H1 (cell line): ENCODE measurements around the gene COL6A2. TPM values are rescaled to one million over a fixed set of nuclear protein-coding genes. Genes with fewer than 3 reads are reported as not detected.

ENCODE experiments used
- CTCF ChIA-PET: fragments of 300-600 bp; sonication (Branson Sonifier 250); formaldehyde crosslinking; loops from one replicate; lab custom pipeline; 2021; ENCODE audit not compliant: partially characterized antibody; lab: Charles Lee
- POLR2A ChIA-PET: fragments of 300-600 bp; sonication (Branson Sonifier 250); formaldehyde crosslinking; loops from one replicate; lab custom pipeline; 2021; ENCODE audit warnings: inconsistent platforms; ENCODE audit not compliant: partially characterized antibody; lab: Charles Lee
- DNase-seq, 2 experiments: peaks; one replicate each; pipeline versions ENCODE4 v3.0.0 to v3.0.0-alpha.2; 2010 to 2022; ENCODE audit warnings: low spot score in 2 of 2, low read depth in 1 of 2, mixed read lengths in 1 of 2
- FAIRE-seq: peaks from 2 replicates; lab custom pipeline; 2011; peaks lifted over from hg19 to GRCh38; lab: Jason Lieb, UNC
- H2AFZ ChIP-seq: 2 replicates; pipeline ENCODE4 v1.8.1; 2012; ENCODE audit warnings: low read length, inconsistent platforms
- H2AK5ac ChIP-seq: 2 replicates; pipeline ENCODE4 v1.6.1; 2013; ENCODE audit warnings: low read depth, low read length
- H2BK120ac ChIP-seq: replicated peaks from 2 replicates; pipeline ENCODE3; 2013; ENCODE audit warnings: low read depth, low read length, inconsistent platforms
- H2BK12ac ChIP-seq: 2 replicates; pipeline ENCODE4 v1.6.1; 2013; ENCODE audit warnings: low read depth, low read length
- H2BK15ac ChIP-seq: 2 replicates; pipeline ENCODE4 v1.6.1; 2013; ENCODE audit warnings: low read length
- H2BK20ac ChIP-seq: 2 replicates; pipeline ENCODE4 v1.6.1; 2013; ENCODE audit warnings: low read length
- H2BK5ac ChIP-seq: 2 replicates; pipeline ENCODE4 v1.6.1; 2013; ENCODE audit warnings: low read depth, low read length
- H3K14ac ChIP-seq: 2 replicates; pipeline ENCODE4 v1.6.1; 2013; ENCODE audit warnings: inconsistent platforms; ENCODE audit not compliant: insufficient read length
- H3K18ac ChIP-seq: 2 replicates; pipeline ENCODE4 v1.6.1; 2013; ENCODE audit warnings: low read length; ENCODE audit errors: extremely low read depth
- H3K23ac ChIP-seq: 2 replicates; pipeline ENCODE4 v1.6.1; 2013; ENCODE audit warnings: inconsistent platforms; ENCODE audit not compliant: insufficient read length
- H3K23me2 ChIP-seq: 2 replicates; pipeline ENCODE4 v1.6.1; 2013; ENCODE audit warnings: low read depth, low read length
- H3K27ac ChIP-seq: 2 replicates; pipeline ENCODE4 v1.6.1; 2011; ENCODE audit warnings: low read depth, low read length, inconsistent platforms
- H3K27me3 ChIP-seq, 4 experiments: replicated peaks in 1 of 4; 1 replicate in 1 of 4; 2 replicates in 3 of 4; pipeline versions ENCODE4 v1.6.1 to v1.8.1; 2011 to 2013; ENCODE audit warnings: low read length in 3 of 4, mild to moderate bottlenecking in 3 of 4, inconsistent platforms in 2 of 4, mixed read lengths in 2 of 4, moderate library complexity in 1 of 4; ENCODE audit not compliant: control insufficient read depth in 3 of 4, insufficient read depth in 3 of 4; ENCODE audit errors: extremely low read depth in 1 of 4
- H3K36me3 ChIP-seq, 4 experiments: 2 replicates each; pipeline versions ENCODE4 v1.6.1 to v1.8.1; 2011 to 2013; ENCODE audit warnings: mild to moderate bottlenecking in 4 of 4, low read length in 3 of 4, moderate library complexity in 2 of 4, control low read depth in 1 of 4, inconsistent platforms in 1 of 4; ENCODE audit not compliant: insufficient read depth in 4 of 4, control insufficient read depth in 2 of 4
- H3K4ac ChIP-seq: replicated peaks from 2 replicates; pipeline ENCODE3; 2013; ENCODE audit warnings: low read length, low read depth, mixed read lengths, inconsistent platforms; ENCODE audit not compliant: insufficient read length
- H3K4me1 ChIP-seq, 4 experiments: replicated peaks in 1 of 4; 1 replicate in 1 of 4; 2 replicates in 3 of 4; pipeline versions ENCODE4 v1.6.1 to v1.8.1; 2011 to 2013; ENCODE audit warnings: low read length in 3 of 4, inconsistent platforms in 2 of 4, mixed read lengths in 1 of 4; ENCODE audit not compliant: insufficient read depth in 4 of 4, control insufficient read depth in 3 of 4
- H3K4me2 ChIP-seq, 2 experiments: 2 replicates each; pipeline versions ENCODE4 v1.6.1 to v1.8.1; 2011 to 2013; ENCODE audit warnings: low read depth in 2 of 2, low read length in 2 of 2, control low read depth in 1 of 2, inconsistent platforms in 1 of 2, mild to moderate bottlenecking in 1 of 2; ENCODE audit not compliant: insufficient read depth in 1 of 2
- H3K4me3 ChIP-seq, 4 experiments: fragments of 200-600, 300-600 bp in 1 of 4; sonication (generic), shearing (Covaris generic), sonication (Bioruptor Twin) in 1 of 4; 2 replicates each; pipeline versions ENCODE4 v1.5.1 to v1.8.1; 2011 to 2016; ENCODE audit warnings: low read length in 4 of 4, low read depth in 3 of 4, control low read depth in 2 of 4, inconsistent platforms in 2 of 4, mild to moderate bottlenecking in 2 of 4, mixed read lengths in 1 of 4, moderate library complexity in 1 of 4; ENCODE audit not compliant: insufficient read depth in 2 of 4; ENCODE audit errors: extremely low read depth in 1 of 4
- H3K56ac ChIP-seq: replicated peaks from 2 replicates; pipeline ENCODE3; 2013; ENCODE audit warnings: low read depth, mild to moderate bottlenecking, mixed read lengths, low read length, inconsistent platforms; ENCODE audit not compliant: insufficient read length
- H3K79me1 ChIP-seq: 2 replicates; pipeline ENCODE4 v1.6.1; 2013; ENCODE audit warnings: low read depth, low read length, control low read depth
- H3K79me2 ChIP-seq, 2 experiments: 2 replicates each; pipeline versions ENCODE4 v1.6.1 to v1.8.1; 2012 to 2013; ENCODE audit warnings: low read length in 2 of 2, mild to moderate bottlenecking in 2 of 2, inconsistent platforms in 1 of 2; ENCODE audit not compliant: insufficient read depth in 2 of 2, control insufficient read depth in 1 of 2
- H3K9ac ChIP-seq, 4 experiments: replicated peaks in 1 of 4; 1 replicate in 1 of 4; 2 replicates in 3 of 4; pipeline versions ENCODE4 v1.6.1 to v1.8.1; 2011 to 2013; ENCODE audit warnings: low read depth in 3 of 4, low read length in 3 of 4, control low read depth in 2 of 4, mild to moderate bottlenecking in 2 of 4, moderate library complexity in 2 of 4, inconsistent platforms in 1 of 4; ENCODE audit errors: extremely low read depth in 1 of 4
- H3K9me3 ChIP-seq, 2 experiments: 2 replicates each; pipeline versions ENCODE4 v1.6.1 to v1.8.1; 2012 to 2013; ENCODE audit warnings: mild to moderate bottlenecking in 2 of 2, moderate library complexity in 2 of 2, control low read depth in 1 of 2, inconsistent platforms in 1 of 2, low read depth in 1 of 2, low read length in 1 of 2, mixed read lengths in 1 of 2; ENCODE audit not compliant: insufficient read depth in 2 of 2
- H4K20me1 ChIP-seq, 2 experiments: replicated peaks in 1 of 2; 2 replicates each; pipeline versions ENCODE3 to v1.8.1; 2011 to 2013; ENCODE audit warnings: inconsistent platforms in 2 of 2, low read length in 2 of 2, mild to moderate bottlenecking in 1 of 2; ENCODE audit not compliant: insufficient read depth in 2 of 2, control insufficient read depth in 1 of 2
- H4K5ac ChIP-seq: 2 replicates; pipeline ENCODE4 v1.6.1; 2013; ENCODE audit warnings: low read length, low read depth, mixed read lengths, inconsistent platforms; ENCODE audit not compliant: insufficient read length
- H4K8ac ChIP-seq: 2 replicates; pipeline ENCODE4 v1.8.0; 2013; ENCODE audit warnings: mild to moderate bottlenecking, moderate library complexity, low read length, inconsistent platforms; ENCODE audit not compliant: insufficient read depth; ENCODE audit errors: extremely low read depth
- H4K91ac ChIP-seq: replicated peaks from 2 replicates; pipeline ENCODE3; 2013; ENCODE audit warnings: low read length, mixed read lengths, inconsistent platforms; ENCODE audit not compliant: insufficient read length
- BRCA1 ChIP-seq: IDR thresholded peaks from 2 replicates; pipeline ENCODE4 v1.6.1; 2012; ENCODE audit warnings: low read depth, low read length, improper control_type of control experiment
- CBX8 ChIP-seq: fragments of 300-800, 300-1000 bp; sonication (generic); IDR thresholded peaks from 2 replicates; pipeline ENCODE4 v1.7.1; 2016; ENCODE audit warnings: low read depth, low read length, borderline replicate concordance
- HDAC2 ChIP-seq, 2 experiments: fragments of 300-600 bp in 1 of 2; sonication (generic) in 1 of 2; IDR thresholded peaks; 2 replicates each; pipeline ENCODE4 v1.6.1; 2011 to 2012; ENCODE audit warnings: low read depth in 2 of 2, low read length in 2 of 2, mild to moderate bottlenecking in 2 of 2, moderate library complexity in 2 of 2, borderline replicate concordance in 1 of 2, inconsistent platforms in 1 of 2
- KDM1A ChIP-seq: fragments of 200-600, 300-600 bp; sonication (generic); IDR thresholded peaks from 2 replicates; pipeline ENCODE4 v1.7.1; 2016; ENCODE audit warnings: mild to moderate bottlenecking, low read length, borderline replicate concordance
- KDM5A ChIP-seq: fragments of 200-600 bp; IDR thresholded peaks from 2 replicates; pipeline ENCODE4 v1.7.1; 2012; ENCODE audit warnings: mild to moderate bottlenecking, low read length, inconsistent platforms, mixed read lengths
- NRF1 ChIP-seq: IDR thresholded peaks from 2 replicates; pipeline ENCODE4 v1.6.1; 2011; ENCODE audit warnings: mild to moderate bottlenecking, low read depth, low read length, improper control_type of control experiment
- RAD21 ChIP-seq, 2 experiments: IDR thresholded peaks in 1 of 2; conservative IDR thresholded peaks in 1 of 2; 2 replicates each; pipeline ENCODE4 v1.6.1; 2011; ENCODE audit warnings: low read depth in 2 of 2, low read length in 2 of 2, improper control_type of control experiment in 1 of 2, inconsistent platforms in 1 of 2, mild to moderate bottlenecking in 1 of 2, moderate library complexity in 1 of 2
- RXRA ChIP-seq: IDR thresholded peaks from 2 replicates; pipeline ENCODE4 v1.6.1; 2011; ENCODE audit warnings: low read depth, mild to moderate bottlenecking, low read length, moderate library complexity; ENCODE audit not compliant: insufficient read depth
- SAP30 ChIP-seq: fragments of 300-600 bp; sonication (generic); IDR thresholded peaks from 2 replicates; pipeline ENCODE4 v1.7.1; 2012; ENCODE audit warnings: low read length, moderate library complexity, mild to moderate bottlenecking, inconsistent platforms; ENCODE audit not compliant: insufficient read depth, insufficient replicate concordance
- SUZ12 ChIP-seq: fragments of 200-600 bp; sonication (generic); IDR thresholded peaks from 2 replicates; pipeline ENCODE4 v1.6.1; 2012; ENCODE audit warnings: mild to moderate bottlenecking, inconsistent platforms, low read length, moderate library complexity, mixed read lengths
- WGBS, 2 experiments: shearing (Covaris generic) in 1 of 2; methylation state at CpG; one replicate each; pipeline versions ENCODE4 v1.1.6 to v1.1.7; 2013 to 2015; ENCODE audit warnings: low lambda C conversion rate in 2 of 2, mixed read lengths in 2 of 2, inconsistent platforms in 1 of 2, low coverage in 1 of 2, missing lambda C conversion rate in 1 of 2; ENCODE audit not compliant: insufficient replicate concordance in 2 of 2, insufficient coverage in 1 of 2, insufficient read length in 1 of 2; ENCODE audit errors: extremely low coverage in 1 of 2, missing lambda C conversion rate in 1 of 2; 5-methylcytosine and 5-hydroxymethylcytosine counted together
- polyA plus RNA-seq, 7 experiments: library from polyadenylated mRNA; depleted of rRNA in 3 of 7; stranded (reverse) in 5 of 7; unstranded in 2 of 7; fragments of >200 nt in 5 of 7; fragments of 200-250 nt in 2 of 7; gene quantifications; 1 replicate in 5 of 7; 2 replicates in 1 of 7; 4 replicates in 1 of 7; pipeline versions ENCODE4 v1.2.1 to v1.2.3, GENCODE V29; 2011 to 2013; ENCODE audit warnings: missing spikeins in 2 of 7, mixed read lengths in 2 of 7
- total RNA-seq: library from RNA; stranded (reverse); fragmentation: NEBNext Ultra II Directional; extraction: Animal tissue kit (Norgen Biotek cat#: 25700); gene quantifications from 2 replicates; pipeline ENCODE4 v1.2.1, GENCODE V29; 2021
- TF ChIP-seq, protein P1 (sequence below): IDR thresholded peaks from 2 replicates; pipeline ENCODE4 v1.6.1; 2012; ENCODE audit warnings: low read length, inconsistent platforms

COL6A2 gene
- total and polyA plus RNA-seq, 2 of the 8 experiments (the other 6 are each of a cell fraction or from before 2014, with no cell fraction given): 60.1 to 62.7 TPM

DNA sequence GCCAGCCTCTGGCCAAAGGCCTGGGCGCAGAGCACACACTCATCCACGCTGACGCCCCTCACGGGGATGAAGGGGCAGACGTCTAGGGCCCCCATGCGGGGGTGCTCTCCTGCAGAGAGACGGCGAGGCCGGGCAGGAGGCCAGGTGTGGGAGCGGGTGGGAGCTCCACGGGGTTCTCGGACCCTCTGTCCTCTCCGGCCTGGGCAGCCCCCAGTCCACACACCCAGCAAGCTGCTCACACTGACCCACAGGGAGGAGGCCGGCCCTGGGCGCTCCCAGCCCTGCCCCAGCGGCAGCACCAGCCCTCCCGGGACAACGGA lies 55.0 kb downstream of the COL6A2 start:
- no peak overlapping the region; a peak in 1 of 8 replicates for H3K4me3 ChIP-seq
- CTCF ChIA-PET: interaction anchor here (0.8 to 3.3 kb wide), 29 partner anchors 9 to 547 kb away, joined by 3 to 39 read pairs (median 4); no protein-coding TSS in a partner anchor
- H3K23me2 ChIP-seq: no peaks in the 10 kb centered on the region
- H3K14ac ChIP-seq: no peak overlapping the region
- no peak overlapping the region; the same call in 1 of the 2 replicates for H3K27ac ChIP-seq
- no peak overlapping the region for H2AK5ac ChIP-seq
- WGBS, 2 experiments: 71% methylated on average over 17 of the region's 18 CpGs; no CpG with 5 or more reads in 1 of the 2 experiments
- no peaks in the 10 kb centered on the region for H3K27me3 ChIP-seq
- H4K8ac ChIP-seq: peak overlapping the region; percentile 86
- no peak overlapping the region for H4K5ac ChIP-seq
- no peaks in the 10 kb centered on the region for H3K79me1 ChIP-seq
- peak overlapping the region; percentile 2 to 50; a peak in 2 of 4 replicates for H3K4me2 ChIP-seq
- H4K91ac ChIP-seq: no peak overlapping the region
- H3K36me3 ChIP-seq: peaks cover 0 to 4% (median 0%) of the 10 kb centered on the region in 4 experiments; a peak in 1 of 8 replicates
- no peak overlapping the region for H2BK20ac ChIP-seq
- POLR2A ChIA-PET: interaction anchor here (3.5 kb wide), 1 partner anchor 11 kb away, joined by 12 read pairs; no protein-coding TSS in a partner anchor
- no peak overlapping the region for H2BK120ac ChIP-seq
- H2BK5ac ChIP-seq: peak overlapping the region; percentile 87; the same call in 1 of the 2 replicates
- no peaks in the 10 kb centered on the region for H3K79me2 ChIP-seq
- H3K4ac ChIP-seq: no peak overlapping the region
- H3K9ac ChIP-seq: no peak overlapping the region
- peaks cover 0 to 4% of the 10 kb centered on the region in 2 experiments for H4K20me1 ChIP-seq
- H3K9me3 ChIP-seq: no peaks in the 10 kb centered on the region
- no peak overlapping the region for H3K56ac ChIP-seq
- no peak for DNase-seq
- H2BK12ac ChIP-seq: 0 out of 2 replicates have a peak overlapping the region, but pooled peaks have one; percentile 90
- peaks cover 0 to 24% (median 15%) of the 10 kb centered on the region in 4 experiments; a peak in 5 of 7 replicates for H3K4me1 ChIP-seq
- no peak overlapping the region for H2BK15ac ChIP-seq
- H3K23ac ChIP-seq: no peak overlapping the region
- H3K18ac ChIP-seq: peak overlapping the region; percentile 71; the same call in 1 of the 2 replicates
- no peak for FAIRE-seq
- H2AFZ ChIP-seq: no peak overlapping the region
- TF ChIP-seq SAP30: no peak
- no peak for TF ChIP-seq KDM1A
- no peak for TF ChIP-seq RAD21 (IDR thresholded peaks at IDR 0.05 in 1 of 2, conservative IDR thresholded peaks at IDR 0.05 in 1 of 2; ENCODE audit: low read depth in 2 of 2, low read length in 2 of 2)
- no peak for TF ChIP-seq NRF1
- no peak for TF ChIP-seq HDAC2 (IDR thresholded peaks at IDR 0.05; ENCODE audit: borderline replicate concordance in 1 of 2, low read depth in 2 of 2, low read length in 2 of 2)
- TF ChIP-seq BRCA1: no peak
- no peak for TF ChIP-seq CBX8
- TF ChIP-seq RXRA: no peak
- no peak for TF ChIP-seq KDM5A
- TF ChIP-seq, protein P1, sequence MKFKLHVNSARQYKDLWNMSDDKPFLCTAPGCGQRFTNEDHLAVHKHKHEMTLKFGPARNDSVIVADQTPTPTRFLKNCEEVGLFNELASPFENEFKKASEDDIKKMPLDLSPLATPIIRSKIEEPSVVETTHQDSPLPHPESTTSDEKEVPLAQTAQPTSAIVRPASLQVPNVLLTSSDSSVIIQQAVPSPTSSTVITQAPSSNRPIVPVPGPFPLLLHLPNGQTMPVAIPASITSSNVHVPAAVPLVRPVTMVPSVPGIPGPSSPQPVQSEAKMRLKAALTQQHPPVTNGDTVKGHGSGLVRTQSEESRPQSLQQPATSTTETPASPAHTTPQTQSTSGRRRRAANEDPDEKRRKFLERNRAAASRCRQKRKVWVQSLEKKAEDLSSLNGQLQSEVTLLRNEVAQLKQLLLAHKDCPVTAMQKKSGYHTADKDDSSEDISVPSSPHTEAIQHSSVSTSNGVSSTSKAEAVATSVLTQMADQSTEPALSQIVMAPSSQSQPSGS: no peak
- TF ChIP-seq SUZ12: no peak
